ENCODE data around the gene TEX48.

TEX48 gene

DNA sequence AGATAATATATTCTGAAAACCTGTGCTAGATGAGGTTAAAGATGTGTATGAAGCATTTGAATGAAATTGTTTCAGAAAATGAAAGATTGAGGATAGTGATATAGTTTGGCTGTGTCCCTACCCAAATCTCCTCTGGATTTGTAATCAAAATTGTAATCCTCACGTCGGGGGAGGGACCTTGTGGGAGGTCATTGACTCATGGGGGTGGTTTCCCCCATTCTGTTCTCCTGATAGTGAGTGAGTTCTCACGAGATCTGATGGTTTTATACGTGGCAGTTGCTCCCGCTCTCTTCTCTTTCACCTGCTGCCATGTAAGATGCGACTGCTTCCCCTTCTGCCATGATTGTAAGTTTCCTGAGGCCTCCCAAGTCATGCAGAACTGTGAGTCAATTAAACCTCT is 2.0 kb upstream of the TEX48 start:
- no peak overlapping the region for H3K4me3 ChIP-seq (ENCODE audit: control insufficient read depth, low read depth, low read length)
- DNase-seq (ENCODE audit: low read depth), result no peak
- TF ChIP-seq, protein P1, sequence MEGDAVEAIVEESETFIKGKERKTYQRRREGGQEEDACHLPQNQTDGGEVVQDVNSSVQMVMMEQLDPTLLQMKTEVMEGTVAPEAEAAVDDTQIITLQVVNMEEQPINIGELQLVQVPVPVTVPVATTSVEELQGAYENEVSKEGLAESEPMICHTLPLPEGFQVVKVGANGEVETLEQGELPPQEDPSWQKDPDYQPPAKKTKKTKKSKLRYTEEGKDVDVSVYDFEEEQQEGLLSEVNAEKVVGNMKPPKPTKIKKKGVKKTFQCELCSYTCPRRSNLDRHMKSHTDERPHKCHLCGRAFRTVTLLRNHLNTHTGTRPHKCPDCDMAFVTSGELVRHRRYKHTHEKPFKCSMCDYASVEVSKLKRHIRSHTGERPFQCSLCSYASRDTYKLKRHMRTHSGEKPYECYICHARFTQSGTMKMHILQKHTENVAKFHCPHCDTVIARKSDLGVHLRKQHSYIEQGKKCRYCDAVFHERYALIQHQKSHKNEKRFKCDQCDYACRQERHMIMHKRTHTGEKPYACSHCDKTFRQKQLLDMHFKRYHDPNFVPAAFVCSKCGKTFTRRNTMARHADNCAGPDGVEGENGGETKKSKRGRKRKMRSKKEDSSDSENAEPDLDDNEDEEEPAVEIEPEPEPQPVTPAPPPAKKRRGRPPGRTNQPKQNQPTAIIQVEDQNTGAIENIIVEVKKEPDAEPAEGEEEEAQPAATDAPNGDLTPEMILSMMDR (IDR thresholded peaks at IDR 0.05; ENCODE audit: control insufficient read depth, insufficient read depth, low read depth, low read length, missing control alignments), result no peak

DNA sequence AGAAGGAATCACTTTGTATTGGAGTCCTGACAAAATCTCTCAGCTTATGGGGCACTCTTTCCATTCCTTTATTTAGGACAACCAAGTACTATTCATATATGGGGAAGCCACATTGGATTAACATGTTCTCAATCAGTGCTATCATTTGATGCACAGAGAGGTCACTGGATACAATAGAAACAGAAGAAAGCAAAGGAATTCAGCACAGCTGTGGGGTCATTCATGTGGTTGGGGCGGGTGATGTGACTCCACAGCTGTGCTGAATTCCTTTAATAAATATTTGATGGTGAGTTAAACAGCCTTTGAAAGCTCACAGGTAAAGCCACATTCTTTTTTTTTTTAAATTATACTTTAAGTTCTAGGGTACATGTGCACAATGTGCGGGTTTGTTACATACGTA is 854 bp upstream of the TEX48 start:
- TF ChIP-seq, protein P1 (IDR thresholded peaks at IDR 0.05; ENCODE audit: control insufficient read depth, insufficient read depth, low read depth, low read length, missing control alignments), result no peak
- no peak for DNase-seq (ENCODE audit: low read depth)
- H3K4me3 ChIP-seq (ENCODE audit: control insufficient read depth, low read depth, low read length), result no peak overlapping the region

GRCh38 chr9:114680259-114681001 is 1.6 kb downstream of the TEX48 start:
- TF ChIP-seq, protein P1 (IDR thresholded peaks at IDR 0.05; ENCODE audit: control insufficient read depth, insufficient read depth, low read depth, low read length, missing control alignments), result no peak
- DNase-seq (ENCODE audit: low read depth), result no peak
- no peak overlapping the region for H3K4me3 ChIP-seq (ENCODE audit: control insufficient read depth, low read depth, low read length)

GRCh38 chr9:114678795-114679194 is 3.2 kb downstream of the TEX48 start:
- DNase-seq (ENCODE audit: low read depth), result no peak
- TF ChIP-seq, protein P1 (IDR thresholded peaks at IDR 0.05; ENCODE audit: control insufficient read depth, insufficient read depth, low read depth, low read length, missing control alignments), result no peak
- no peak overlapping the region for H3K4me3 ChIP-seq (ENCODE audit: control insufficient read depth, low read depth, low read length)

DNA sequence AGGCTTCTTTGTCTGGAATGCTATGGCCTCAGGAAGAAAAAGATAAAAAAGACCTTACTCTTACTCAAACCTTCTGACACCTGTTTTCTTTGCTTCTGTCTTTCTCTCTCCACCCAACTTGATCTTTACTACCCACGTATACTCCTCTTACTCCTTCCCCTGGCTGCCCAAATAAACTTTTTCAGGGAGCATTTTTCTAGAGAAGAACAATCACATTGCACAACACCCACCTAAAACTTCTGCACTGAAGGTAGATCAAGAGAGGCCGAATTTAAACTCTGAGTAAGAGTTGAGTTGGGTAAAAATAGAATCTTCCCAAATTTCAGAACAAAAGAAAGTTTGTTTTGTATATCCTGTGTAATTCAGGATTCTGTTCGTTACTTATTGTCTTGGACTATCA is 3.9 kb downstream of the TEX48 start:
- H3K4me3 ChIP-seq (ENCODE audit: control insufficient read depth, low read depth, low read length), result no peak overlapping the region
- no peak for DNase-seq (ENCODE audit: low read depth)
- TF ChIP-seq, protein P1 (IDR thresholded peaks at IDR 0.05; ENCODE audit: control insufficient read depth, insufficient read depth, low read depth, low read length, missing control alignments), result no peak

GRCh38 chr9:114677418-114677817 is 4.6 kb downstream of the TEX48 start:
- H3K4me3 ChIP-seq (ENCODE audit: control insufficient read depth, low read depth, low read length), result no peak overlapping the region
- peak; percentile 99 for DNase-seq (ENCODE audit: low read depth)
- TF ChIP-seq, protein P1 (IDR thresholded peaks at IDR 0.05; ENCODE audit: control insufficient read depth, insufficient read depth, low read depth, low read length, missing control alignments), result no peak
